HG03571 (cell line): Measurements from ENCODE around the gene TSPAN6.

Experiments used
- ATAC-seq: cut with Tn5 transposase; IDR thresholded peaks from one replicate; pipeline ENCODE4 v1.9.1; 2021; ENCODE audit not compliant: unreplicated experiment

TSPAN6 gene

DNA sequence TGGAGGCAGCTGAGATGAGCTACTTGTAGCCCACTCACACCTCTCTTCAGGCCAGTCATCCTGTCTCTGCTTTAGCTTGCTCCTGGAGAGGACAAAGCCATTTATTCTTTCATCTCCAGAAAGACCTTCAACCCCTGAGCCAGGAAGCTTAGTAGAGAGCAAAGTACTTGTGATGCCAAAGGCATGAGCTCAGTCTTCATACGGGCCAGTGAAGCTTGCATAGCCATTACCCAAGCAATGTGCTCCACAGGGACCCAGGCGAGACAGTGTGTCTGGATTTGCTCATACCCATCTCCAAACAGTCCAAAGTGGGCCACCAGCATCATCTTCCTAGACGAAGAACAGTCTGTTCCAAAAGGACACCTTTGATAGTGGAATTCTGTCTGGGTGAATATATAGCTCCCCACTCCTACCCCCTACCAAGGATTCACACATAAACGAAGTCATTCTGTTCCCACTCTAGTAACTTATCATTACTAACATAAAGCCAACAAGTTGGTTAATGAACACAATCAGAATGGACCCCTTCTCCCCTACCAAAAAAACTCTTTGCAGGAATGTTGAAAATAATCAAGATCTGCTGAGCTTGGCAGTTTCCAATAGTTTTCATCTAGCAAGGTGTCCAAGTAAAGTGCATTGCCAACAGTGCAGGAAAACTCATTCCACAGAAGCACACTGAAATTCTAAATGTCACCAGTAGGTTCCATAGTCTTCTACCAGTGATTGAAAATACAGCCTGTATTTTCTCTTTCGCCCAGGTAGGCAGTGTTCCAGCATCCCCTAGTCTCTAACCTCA is 45.2 kb downstream of the TSPAN6 start:
- ATAC-seq, result no peak

DNA sequence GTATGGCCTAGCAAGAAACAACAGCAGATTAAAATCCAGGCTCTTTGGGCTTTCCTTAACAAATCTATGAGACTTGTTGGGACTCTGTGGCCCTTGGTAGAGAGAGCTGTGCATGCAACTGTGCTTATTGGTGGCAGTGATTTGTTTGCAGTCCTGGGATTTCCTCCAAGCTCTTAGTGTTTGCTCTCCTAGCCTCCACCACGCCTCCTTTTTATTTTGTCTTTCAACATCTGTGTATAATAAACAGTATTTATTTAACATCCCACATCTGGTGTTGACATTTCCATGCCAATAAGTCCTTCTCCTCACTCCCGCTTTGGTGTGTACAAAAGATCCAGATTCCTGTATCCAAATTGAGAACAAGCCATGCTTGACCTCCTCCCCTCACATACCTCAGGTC is 48.7 kb downstream of the TSPAN6 start:
- no peak for ATAC-seq

DNA sequence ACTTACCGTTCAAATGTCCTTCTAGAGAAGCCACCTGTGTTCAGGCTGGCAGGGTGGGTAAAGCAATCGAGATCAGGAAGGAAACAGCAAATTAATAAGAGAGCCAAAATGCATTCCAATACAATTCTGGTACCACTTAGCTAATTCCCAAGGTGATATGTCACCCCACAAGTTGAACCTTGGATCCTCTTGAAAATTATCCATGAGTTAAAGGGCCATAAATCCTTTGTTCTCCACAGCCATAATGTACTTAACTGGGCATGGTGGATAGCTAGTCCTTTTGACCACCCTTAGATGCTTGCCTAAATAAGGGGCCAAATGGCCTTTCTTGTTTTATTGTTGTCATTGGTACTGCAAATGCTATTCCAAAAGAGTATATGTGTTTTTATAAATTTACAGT is 49.9 kb downstream of the TSPAN6 start:
- no peak for ATAC-seq

- no peak for ATAC-seq
These were observed 52.0 kb downstream of the TSPAN6 start, which contains the start of gene TNMD for GRCh38 chrX:100584611-100585010. Gene TNMD (plus strand): TSS chrX:100584936. CDS start chrX:100585019, 83 bp downstream.
